Measurements from ENCODE around the gene TBX19. TPM values are rescaled to one million over a fixed set of nuclear protein-coding genes. Genes with fewer than 3 reads are reported as not detected.

TBX19 gene
- polyA plus RNA-seq, 1 donor (not counting 4 experiments of a cell fraction or from before 2014, with no cell fraction given): 0.93 TPM

DNA sequence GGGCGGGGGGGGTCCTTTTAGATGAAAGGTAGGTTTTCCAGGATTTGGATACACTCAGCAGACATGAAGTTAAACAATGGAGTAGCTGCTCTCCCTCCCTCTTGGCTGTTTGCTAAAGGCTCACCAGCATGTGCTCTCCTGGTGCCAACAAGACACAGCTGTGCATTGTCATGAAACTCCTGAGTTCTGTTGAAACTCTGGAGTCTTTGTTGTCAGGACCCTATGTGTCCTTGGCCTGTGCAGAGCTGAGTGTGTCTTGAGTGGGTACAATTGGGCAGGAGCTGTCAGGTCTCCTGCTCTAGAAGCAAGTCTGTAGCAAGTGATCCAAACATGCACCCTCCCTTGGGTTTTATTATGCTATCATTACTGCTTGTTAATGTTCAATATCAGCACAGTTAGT is 12.7 kb downstream of the TBX19 start:
- Histone ChIP-seq H4K20me1 (ENCODE audit: control insufficient read depth, extremely low read depth, insufficient read depth, low read length) (no peaks in the 10 kb centered on the region), H3K27me3 (ENCODE audit: control insufficient read depth, extremely low read depth, insufficient read depth, low read length) (no peaks in the 10 kb centered on the region), H3K9me3 (ENCODE audit: control insufficient read depth, low read depth, low read length) (no peaks in the 10 kb centered on the region), H3K4me1 (ENCODE audit: control insufficient read depth, extremely low read depth, insufficient read depth, low read length) (peaks cover 2% of the 10 kb centered on the region), H3K79me2 (ENCODE audit: control insufficient read depth, insufficient read depth, low read length) (no peaks in the 10 kb centered on the region), H3K9ac (ENCODE audit: control insufficient read depth, extremely low read depth, insufficient read depth, low read length) (no peak overlapping the region), H2AFZ (ENCODE audit: control insufficient read depth, low read length) (no peak overlapping the region), H3K36me3 (ENCODE audit: control insufficient read depth in 2 of 2, extremely low read depth in 1 of 2, insufficient read depth in 2 of 2, low read length in 2 of 2) (peaks cover 0 to 1% of the 10 kb centered on the region in 2 experiments), H3K4me3 (ENCODE audit: control insufficient read depth in 2 of 3, extremely low read depth in 1 of 3, insufficient read depth in 2 of 3, low read depth in 1 of 3, low read length in 3 of 3) (no peak overlapping the region), H3K9me1 (ENCODE audit: control insufficient read depth, extremely low read depth, insufficient read depth, low read length) (no peaks in the 10 kb centered on the region), H3K4me2 (ENCODE audit: control insufficient read depth, extremely low read depth, insufficient read depth, low read depth, low read length) (no peak overlapping the region), H3K27ac (ENCODE audit: control insufficient read depth, insufficient read depth, low read length) (no peak overlapping the region)
- no peak for TF ChIP-seq EZH2 (IDR thresholded peaks at IDR 0.05; ENCODE audit: low read length)
- TF ChIP-seq, protein P1, sequence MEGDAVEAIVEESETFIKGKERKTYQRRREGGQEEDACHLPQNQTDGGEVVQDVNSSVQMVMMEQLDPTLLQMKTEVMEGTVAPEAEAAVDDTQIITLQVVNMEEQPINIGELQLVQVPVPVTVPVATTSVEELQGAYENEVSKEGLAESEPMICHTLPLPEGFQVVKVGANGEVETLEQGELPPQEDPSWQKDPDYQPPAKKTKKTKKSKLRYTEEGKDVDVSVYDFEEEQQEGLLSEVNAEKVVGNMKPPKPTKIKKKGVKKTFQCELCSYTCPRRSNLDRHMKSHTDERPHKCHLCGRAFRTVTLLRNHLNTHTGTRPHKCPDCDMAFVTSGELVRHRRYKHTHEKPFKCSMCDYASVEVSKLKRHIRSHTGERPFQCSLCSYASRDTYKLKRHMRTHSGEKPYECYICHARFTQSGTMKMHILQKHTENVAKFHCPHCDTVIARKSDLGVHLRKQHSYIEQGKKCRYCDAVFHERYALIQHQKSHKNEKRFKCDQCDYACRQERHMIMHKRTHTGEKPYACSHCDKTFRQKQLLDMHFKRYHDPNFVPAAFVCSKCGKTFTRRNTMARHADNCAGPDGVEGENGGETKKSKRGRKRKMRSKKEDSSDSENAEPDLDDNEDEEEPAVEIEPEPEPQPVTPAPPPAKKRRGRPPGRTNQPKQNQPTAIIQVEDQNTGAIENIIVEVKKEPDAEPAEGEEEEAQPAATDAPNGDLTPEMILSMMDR (optimal IDR thresholded peaks at IDR 0.05 in 1 of 3, IDR thresholded peaks at IDR 0.05 in 1 of 3, conservative IDR thresholded peaks at IDR 0.05 in 1 of 3; ENCODE audit: extremely low read depth in 1 of 3, insufficient read depth in 2 of 3, low read length in 3 of 3): no peak
- dilution Hi-C loops (cut with MboI; ENCODE audit: extremely low pct_ligation_motif_present, low sequenced_read_pairs): no loop called here
- no peak for DNase-seq (ENCODE audit: low read depth, low spot score)
- FAIRE-seq: no peak

DNA sequence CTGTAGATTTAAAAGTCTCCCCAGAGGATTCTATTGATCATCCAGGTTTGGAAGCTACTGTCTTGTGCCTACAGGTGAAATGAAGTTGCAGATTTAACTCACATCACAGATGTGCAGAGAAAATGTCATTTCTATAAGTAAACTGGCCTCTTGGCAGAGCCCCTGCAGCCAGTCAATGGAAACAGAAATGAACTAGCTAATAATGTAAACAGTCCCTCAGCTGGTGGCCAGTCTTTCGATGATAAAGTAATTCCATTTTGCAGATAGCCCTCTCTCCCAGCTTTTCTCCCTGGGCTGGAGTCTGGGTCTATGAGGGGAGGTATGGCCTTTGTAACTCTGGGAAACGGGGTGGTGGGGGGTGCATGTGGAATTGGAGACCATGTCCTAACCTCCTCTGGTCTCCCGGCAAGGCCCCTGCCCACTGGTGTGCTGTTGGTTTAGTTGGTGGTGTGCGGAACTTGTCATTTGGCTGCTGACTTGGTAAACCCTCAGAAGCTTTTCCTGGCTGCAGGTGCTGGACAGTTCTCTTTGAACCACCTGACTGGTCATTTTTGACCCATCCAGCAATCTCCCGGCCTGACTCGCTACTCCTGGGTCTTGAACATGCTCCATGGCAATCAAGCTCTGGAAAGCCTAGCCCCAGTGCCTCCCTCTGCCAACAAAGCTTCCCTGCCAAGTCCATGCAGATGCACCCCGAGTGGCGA is 14.9 kb downstream of the TBX19 start:
- H3K4me3 ChIP-seq (ENCODE audit: control insufficient read depth in 2 of 3, extremely low read depth in 1 of 3, insufficient read depth in 2 of 3, low read depth in 1 of 3, low read length in 3 of 3): no peak overlapping the region
- H3K4me2 ChIP-seq (ENCODE audit: control insufficient read depth, extremely low read depth, insufficient read depth, low read depth, low read length): no peak overlapping the region
- no peak overlapping the region for H2AFZ ChIP-seq (ENCODE audit: control insufficient read depth, low read length)
- dilution Hi-C loops (cut with MboI; ENCODE audit: extremely low pct_ligation_motif_present, low sequenced_read_pairs): no loop called here
- no peaks in the 10 kb centered on the region for H4K20me1 ChIP-seq (ENCODE audit: control insufficient read depth, extremely low read depth, insufficient read depth, low read length)
- no peaks in the 10 kb centered on the region for H3K9me3 ChIP-seq (ENCODE audit: control insufficient read depth, low read depth, low read length)
- H3K79me2 ChIP-seq (ENCODE audit: control insufficient read depth, insufficient read depth, low read length): no peaks in the 10 kb centered on the region
- peaks cover 0 to 1% of the 10 kb centered on the region in 2 experiments for H3K36me3 ChIP-seq (ENCODE audit: control insufficient read depth in 2 of 2, extremely low read depth in 1 of 2, insufficient read depth in 2 of 2, low read length in 2 of 2)
- H3K27me3 ChIP-seq (ENCODE audit: control insufficient read depth, extremely low read depth, insufficient read depth, low read length): no peaks in the 10 kb centered on the region
- FAIRE-seq: no peak
- H3K9ac ChIP-seq (ENCODE audit: control insufficient read depth, extremely low read depth, insufficient read depth, low read length): no peak overlapping the region
- H3K4me1 ChIP-seq (ENCODE audit: control insufficient read depth, extremely low read depth, insufficient read depth, low read length): peaks cover under 1% of the 10 kb centered on the region
- DNase-seq (ENCODE audit: low read depth, low spot score): no peak
- no peaks in the 10 kb centered on the region for H3K9me1 ChIP-seq (ENCODE audit: control insufficient read depth, extremely low read depth, insufficient read depth, low read length)
- no peak for TF ChIP-seq EZH2 (IDR thresholded peaks at IDR 0.05; ENCODE audit: low read length)
- TF ChIP-seq, protein P1 (optimal IDR thresholded peaks at IDR 0.05 in 1 of 3, IDR thresholded peaks at IDR 0.05 in 1 of 3, conservative IDR thresholded peaks at IDR 0.05 in 1 of 3; ENCODE audit: extremely low read depth in 1 of 3, insufficient read depth in 2 of 3, low read length in 3 of 3): no peak
- H3K27ac ChIP-seq (ENCODE audit: control insufficient read depth, insufficient read depth, low read length): no peak overlapping the region

Data from keratinocyte (primary cell).